ENCODE results near the gene RAB24.
A peak's percentile ranks its signal among the peaks of the same experiment; 100 is the strongest.

The RAB24 gene

DNA sequence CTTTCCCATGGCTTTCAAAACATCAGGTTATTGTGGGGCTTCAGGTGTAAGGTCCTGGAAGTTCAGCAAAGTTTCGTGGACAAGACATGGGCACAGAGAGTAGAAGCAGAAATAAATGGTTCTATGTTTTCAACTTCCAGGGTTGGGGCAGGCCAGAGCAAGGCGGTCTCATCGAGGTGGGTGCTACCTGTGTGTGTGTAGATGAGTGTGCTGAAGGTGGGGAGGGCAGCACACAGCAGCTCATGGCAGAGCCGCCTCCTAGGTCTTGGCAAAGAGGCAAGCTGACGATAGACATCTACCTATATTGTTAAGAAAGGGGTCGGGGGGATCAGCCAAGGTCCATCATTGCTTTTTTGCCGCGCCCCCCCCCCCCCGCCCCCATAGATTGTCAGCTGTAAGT, 3.8 kb downstream of the RAB24 start:
- DNase-seq (ENCODE audit: low read depth), result no peak
- no peak overlapping the region for H3K4me3 ChIP-seq (ENCODE audit: low read depth, low read length)
- TF ChIP-seq, protein P1, sequence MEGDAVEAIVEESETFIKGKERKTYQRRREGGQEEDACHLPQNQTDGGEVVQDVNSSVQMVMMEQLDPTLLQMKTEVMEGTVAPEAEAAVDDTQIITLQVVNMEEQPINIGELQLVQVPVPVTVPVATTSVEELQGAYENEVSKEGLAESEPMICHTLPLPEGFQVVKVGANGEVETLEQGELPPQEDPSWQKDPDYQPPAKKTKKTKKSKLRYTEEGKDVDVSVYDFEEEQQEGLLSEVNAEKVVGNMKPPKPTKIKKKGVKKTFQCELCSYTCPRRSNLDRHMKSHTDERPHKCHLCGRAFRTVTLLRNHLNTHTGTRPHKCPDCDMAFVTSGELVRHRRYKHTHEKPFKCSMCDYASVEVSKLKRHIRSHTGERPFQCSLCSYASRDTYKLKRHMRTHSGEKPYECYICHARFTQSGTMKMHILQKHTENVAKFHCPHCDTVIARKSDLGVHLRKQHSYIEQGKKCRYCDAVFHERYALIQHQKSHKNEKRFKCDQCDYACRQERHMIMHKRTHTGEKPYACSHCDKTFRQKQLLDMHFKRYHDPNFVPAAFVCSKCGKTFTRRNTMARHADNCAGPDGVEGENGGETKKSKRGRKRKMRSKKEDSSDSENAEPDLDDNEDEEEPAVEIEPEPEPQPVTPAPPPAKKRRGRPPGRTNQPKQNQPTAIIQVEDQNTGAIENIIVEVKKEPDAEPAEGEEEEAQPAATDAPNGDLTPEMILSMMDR (IDR thresholded peaks at IDR 0.05; ENCODE audit: control insufficient read depth, extremely low read depth, insufficient read depth), result no peak

DNA sequence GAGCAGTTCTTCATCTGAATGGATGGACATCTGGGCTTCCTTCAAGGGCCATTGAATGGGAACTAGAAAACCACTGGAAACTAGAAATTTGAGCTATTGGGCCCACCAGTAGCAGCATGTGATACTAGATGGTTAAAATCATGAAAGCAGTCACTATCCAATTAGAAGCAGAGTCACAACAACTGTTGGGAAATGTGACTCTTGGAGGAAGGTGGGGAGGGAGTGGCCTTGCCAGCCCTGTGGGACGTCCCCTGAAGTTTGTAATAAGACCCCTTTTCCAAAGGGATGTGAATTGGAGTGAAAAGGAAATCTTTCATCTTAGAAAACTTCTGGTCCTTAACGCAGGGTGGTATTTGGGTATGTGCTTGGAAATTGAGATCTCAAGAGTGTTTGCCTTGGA, 5.6 kb downstream of the RAB24 start:
- TF ChIP-seq, protein P1 (IDR thresholded peaks at IDR 0.05; ENCODE audit: control insufficient read depth, extremely low read depth, insufficient read depth), result no peak
- no peak for DNase-seq (ENCODE audit: low read depth)

DNA sequence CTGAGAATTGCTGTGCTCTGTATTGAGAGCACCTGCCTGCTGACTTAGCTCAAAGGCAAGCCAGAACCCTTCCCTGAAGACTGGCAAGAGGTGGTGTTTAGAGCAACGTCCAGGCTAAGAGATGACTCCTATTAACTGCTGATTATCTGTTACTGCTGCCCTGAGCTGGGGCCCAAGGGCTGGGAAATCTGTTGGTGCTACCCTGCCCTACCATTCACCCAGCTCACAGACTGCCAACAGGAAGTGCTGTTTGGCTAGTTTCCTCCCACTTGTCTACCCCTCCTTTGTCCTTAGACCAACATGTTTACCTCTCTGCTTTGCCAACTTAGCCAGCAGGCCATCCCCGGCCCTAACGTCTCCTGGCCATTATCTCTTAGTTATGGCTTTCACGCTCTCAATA, 6.9 kb downstream of the RAB24 start:
- DNase-seq (ENCODE audit: low read depth), result peak; percentile 74
- TF ChIP-seq, protein P1 (IDR thresholded peaks at IDR 0.05; ENCODE audit: control insufficient read depth, extremely low read depth, insufficient read depth), result no peak
- H3K4me3 ChIP-seq (ENCODE audit: low read depth, low read length), result no peak overlapping the region

More for the DNA sequence above, 5.6 kb downstream of the RAB24 start:
- no peak overlapping the region for H3K4me3 ChIP-seq (ENCODE audit: low read depth, low read length)

DNA sequence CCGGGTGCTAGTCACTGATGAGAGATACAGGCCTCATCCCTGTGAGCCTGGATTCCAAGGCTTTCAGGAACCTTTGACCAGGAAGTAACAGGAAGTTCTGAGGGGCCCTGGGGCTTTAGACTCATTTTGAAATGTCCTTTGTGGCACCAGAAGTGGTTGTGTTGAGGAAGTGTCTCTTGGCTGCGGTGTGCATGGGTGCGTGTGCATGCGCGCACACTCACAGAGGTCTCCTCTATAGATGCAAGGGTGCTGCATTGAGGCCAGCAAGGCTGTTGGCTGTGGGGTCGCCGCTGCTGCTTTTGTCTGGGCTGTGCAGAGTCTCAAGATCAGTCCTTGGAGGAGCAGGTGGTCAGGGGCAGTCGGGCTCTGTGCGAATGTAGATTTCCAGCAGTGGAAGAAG, 7.6 kb downstream of the RAB24 start:
- H3K4me3 ChIP-seq (ENCODE audit: low read depth, low read length), result no peak overlapping the region
- no peak for DNase-seq (ENCODE audit: low read depth)
- TF ChIP-seq, protein P1 (IDR thresholded peaks at IDR 0.05; ENCODE audit: control insufficient read depth, extremely low read depth, insufficient read depth), result no peak

DNA sequence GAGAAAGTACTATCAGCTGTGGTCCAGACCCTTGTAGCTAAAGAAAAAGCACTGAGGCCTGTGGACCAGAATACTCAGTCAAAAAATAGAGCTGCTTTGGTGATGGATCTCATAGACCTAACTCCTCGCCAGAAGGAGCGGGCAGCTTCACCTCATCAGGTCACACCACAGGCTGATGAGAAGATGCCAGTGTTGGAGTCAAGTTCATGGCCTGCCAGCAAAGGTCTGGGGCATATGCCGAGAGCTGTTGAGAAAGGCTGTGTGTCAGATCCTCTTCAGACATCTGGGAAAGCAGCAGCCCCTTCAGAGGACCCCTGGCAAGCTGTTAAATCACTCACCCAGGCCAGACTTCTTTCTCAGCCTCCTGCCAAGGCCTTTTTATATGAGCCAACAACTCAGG, 8.9 kb downstream of the RAB24 start:
- TF ChIP-seq, protein P1 (IDR thresholded peaks at IDR 0.05; ENCODE audit: control insufficient read depth, extremely low read depth, insufficient read depth), result no peak
- no peak overlapping the region for H3K4me3 ChIP-seq (ENCODE audit: low read depth, low read length)
- DNase-seq (ENCODE audit: low read depth), result no peak

DNA sequence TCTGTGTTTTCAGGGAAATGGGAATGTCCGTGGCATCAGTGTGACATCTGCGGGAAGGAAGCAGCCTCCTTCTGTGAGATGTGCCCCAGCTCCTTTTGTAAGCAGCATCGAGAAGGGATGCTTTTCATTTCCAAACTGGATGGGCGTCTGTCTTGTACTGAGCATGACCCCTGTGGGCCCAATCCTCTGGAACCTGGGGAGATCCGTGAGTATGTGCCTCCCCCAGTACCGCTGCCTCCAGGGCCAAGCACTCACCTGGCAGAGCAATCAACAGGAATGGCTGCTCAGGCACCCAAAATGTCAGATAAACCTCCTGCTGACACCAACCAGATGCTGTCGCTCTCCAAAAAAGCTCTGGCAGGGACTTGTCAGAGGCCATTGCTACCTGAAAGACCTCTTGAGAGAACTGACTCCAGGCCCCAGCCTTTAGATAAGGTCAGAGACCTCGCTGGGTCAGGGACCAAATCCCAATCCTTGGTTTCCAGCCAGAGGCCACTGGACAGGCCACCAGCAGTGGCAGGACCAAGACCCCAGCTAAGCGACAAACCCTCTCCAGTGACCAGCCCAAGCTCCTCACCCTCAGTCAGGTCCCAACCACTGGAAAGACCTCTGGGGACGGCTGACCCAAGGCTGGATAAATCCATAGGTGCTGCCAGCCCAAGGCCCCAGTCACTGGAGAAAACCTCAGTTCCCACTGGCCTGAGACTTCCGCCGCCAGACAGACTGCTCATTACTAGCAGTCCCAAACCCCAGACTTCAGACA, 9.5 kb downstream of the RAB24 start:
- no peak for DNase-seq (ENCODE audit: low read depth)
- H3K4me3 ChIP-seq (ENCODE audit: low read depth, low read length), result no peak overlapping the region
- TF ChIP-seq, protein P1 (IDR thresholded peaks at IDR 0.05; ENCODE audit: control insufficient read depth, extremely low read depth, insufficient read depth), result no peak

DNA sequence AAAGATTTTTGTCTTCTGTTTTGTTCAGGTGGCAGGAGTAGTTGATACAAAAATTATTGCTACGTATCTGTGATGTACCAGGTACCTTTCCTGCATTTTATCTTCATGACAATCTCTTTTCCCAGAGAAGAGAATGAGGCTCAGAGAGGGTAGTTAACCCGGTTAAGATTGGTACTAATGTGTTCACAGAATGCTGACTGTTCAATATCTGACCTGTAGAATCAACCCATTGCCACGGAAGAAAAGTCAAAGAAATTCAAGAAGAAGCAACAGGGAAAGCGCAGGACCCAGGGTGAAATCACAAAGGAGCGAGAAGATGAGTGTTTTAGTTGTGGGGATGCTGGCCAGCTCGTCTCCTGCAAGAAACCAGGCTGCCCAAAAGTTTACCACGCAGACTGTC, 11.8 kb downstream of the RAB24 start:
- DNase-seq (ENCODE audit: low read depth), result no peak
- H3K4me3 ChIP-seq (ENCODE audit: low read depth, low read length), result no peak overlapping the region
- TF ChIP-seq, protein P1 (IDR thresholded peaks at IDR 0.05; ENCODE audit: control insufficient read depth, extremely low read depth, insufficient read depth), result no peak
